Esophagus muscularis mucosa (tissue), 4 donors: ENCODE data around the gene TRAPPC12.

Source experiments
- EP300 ChIP-seq: sonication (generic); formaldehyde crosslinking; IDR thresholded peaks from one replicate; pipeline ENCODE4 v1.6.1; 2017; ENCODE audit warnings: antibody characterized with exemption
- POLR2A ChIP-seq: fragments of 450-650 bp; IDR thresholded peaks from one replicate; pipeline ENCODE4 v1.6.1; 2017; ENCODE audit warnings: antibody characterized with exemption, moderate library complexity, mild to moderate bottlenecking, low read depth
- POLR2AphosphoS5 ChIP-seq, 2 donors: sonication (generic); formaldehyde crosslinking; IDR thresholded peaks; one replicate each; pipeline ENCODE4 v1.6.1; 2017; ENCODE audit warnings: antibody characterized with exemption in 2 of 2
- TF ChIP-seq, protein P1 (sequence below), 3 experiments: fragments of 200-600 bp in 2 of 3; fragments of 450-650 bp in 1 of 3; sonication (generic) in 2 of 3; IDR thresholded peaks; one replicate each; pipeline ENCODE4 v1.5.1; 2017 to 2019; ENCODE audit warnings: antibody characterized with exemption in 3 of 3, mild to moderate bottlenecking in 2 of 3, moderate library complexity in 1 of 3

DNA sequence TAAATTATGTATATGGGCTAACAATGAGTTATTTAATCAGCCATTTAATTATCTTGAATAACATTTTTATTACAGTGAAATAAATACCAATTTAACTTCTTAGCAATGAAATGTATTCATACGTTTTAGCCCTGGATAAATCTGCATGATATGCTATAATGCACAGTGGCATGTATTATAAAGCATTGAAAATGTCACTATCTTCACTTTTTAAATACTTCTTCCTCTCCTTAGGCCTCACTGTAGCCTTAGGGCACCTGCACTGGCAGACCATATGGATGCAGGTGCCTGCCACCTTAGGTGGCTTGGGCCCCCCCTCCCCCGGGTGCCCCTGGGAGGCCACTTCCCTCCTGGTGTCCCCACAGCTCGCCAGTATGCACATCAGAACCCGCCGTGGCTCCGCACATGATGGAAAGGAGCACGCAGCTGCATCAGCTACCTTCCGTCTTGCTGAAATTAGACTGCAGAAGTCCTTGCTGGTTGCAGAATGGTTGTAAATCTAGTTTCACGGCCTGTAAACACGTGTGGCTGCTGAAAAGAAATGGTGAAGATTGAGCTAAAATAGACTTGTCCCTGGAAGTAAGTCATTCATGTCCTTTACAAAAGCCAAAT is 83.1 kb downstream of the TRAPPC12 start:
- TF ChIP-seq, protein P1, sequence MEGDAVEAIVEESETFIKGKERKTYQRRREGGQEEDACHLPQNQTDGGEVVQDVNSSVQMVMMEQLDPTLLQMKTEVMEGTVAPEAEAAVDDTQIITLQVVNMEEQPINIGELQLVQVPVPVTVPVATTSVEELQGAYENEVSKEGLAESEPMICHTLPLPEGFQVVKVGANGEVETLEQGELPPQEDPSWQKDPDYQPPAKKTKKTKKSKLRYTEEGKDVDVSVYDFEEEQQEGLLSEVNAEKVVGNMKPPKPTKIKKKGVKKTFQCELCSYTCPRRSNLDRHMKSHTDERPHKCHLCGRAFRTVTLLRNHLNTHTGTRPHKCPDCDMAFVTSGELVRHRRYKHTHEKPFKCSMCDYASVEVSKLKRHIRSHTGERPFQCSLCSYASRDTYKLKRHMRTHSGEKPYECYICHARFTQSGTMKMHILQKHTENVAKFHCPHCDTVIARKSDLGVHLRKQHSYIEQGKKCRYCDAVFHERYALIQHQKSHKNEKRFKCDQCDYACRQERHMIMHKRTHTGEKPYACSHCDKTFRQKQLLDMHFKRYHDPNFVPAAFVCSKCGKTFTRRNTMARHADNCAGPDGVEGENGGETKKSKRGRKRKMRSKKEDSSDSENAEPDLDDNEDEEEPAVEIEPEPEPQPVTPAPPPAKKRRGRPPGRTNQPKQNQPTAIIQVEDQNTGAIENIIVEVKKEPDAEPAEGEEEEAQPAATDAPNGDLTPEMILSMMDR (IDR thresholded peaks at IDR 0.05), result peak in 2 of 3 experiments; percentile 5 to 19
- no peak for TF ChIP-seq POLR2A
- TF ChIP-seq POLR2AphosphoS5 (IDR thresholded peaks at IDR 0.05), result no peak
- TF ChIP-seq EP300, result no peak
